Panc1 (cell line): ENCODE measurements around the gene SGPL1. TPM values are rescaled to one million over a fixed set of nuclear protein-coding genes. Genes with fewer than 3 reads are reported as not detected.

Experiments used
- ATAC-seq: fragments of 200-7000 bp; cut with Tn5 transposase; 2 replicates; pipeline ENCODE4 v1.9.1; 2020; ENCODE audit warnings: mild to moderate bottlenecking, moderate library complexity
- BruUV-seq: library from RNA; stranded (reverse); fragments of 400-500 nt; replicated peaks from 2 replicates; lab custom pipeline; 2021; lab: Mats Ljungman, UMichigan
- CTCF ChIA-PET: fragments of 300-600 bp; sonication (Branson Sonifier 250); formaldehyde crosslinking; loops from one replicate; lab custom pipeline; 2022; ENCODE audit warnings: antibody characterized with exemption; lab: Charles Lee
- POLR2A ChIA-PET: fragments of 300-600 bp; sonication (Branson Sonifier 250); formaldehyde crosslinking; loops from one replicate; lab custom pipeline; 2022; ENCODE audit warnings: antibody characterized with exemption; lab: Charles Lee
- DNase-seq: peaks from one replicate; pipeline ENCODE4 v3.0.0-alpha.2; 2010; ENCODE audit warnings: low read depth, low spot score
- H3K27ac ChIP-seq: 2 replicates; pipeline ENCODE4 v1.5.1; 2011; ENCODE audit warnings: mild to moderate bottlenecking, low read length, inconsistent platforms
- H3K27me3 ChIP-seq: fragments of 200-500 bp; sonication (Bioruptor generic); 2 replicates; pipeline ENCODE4 v1.6.0; 2014; ENCODE audit warnings: low read length, inconsistent platforms; ENCODE audit not compliant: control insufficient read depth, insufficient read depth
- H3K36me3 ChIP-seq: fragments of 200-500 bp; sonication (Bioruptor generic); 2 replicates; pipeline ENCODE4 v1.5.1; 2014; ENCODE audit warnings: inconsistent platforms, mild to moderate bottlenecking, low read length, moderate library complexity; ENCODE audit not compliant: control insufficient read depth, insufficient read depth
- H3K4me1 ChIP-seq: 2 replicates; pipeline ENCODE4 v1.5.1; 2011; ENCODE audit warnings: inconsistent platforms, mild to moderate bottlenecking, low read length, moderate library complexity; ENCODE audit not compliant: control insufficient read depth, insufficient read depth
- H3K4me3 ChIP-seq, 2 experiments: 2 replicates each; pipeline ENCODE4 v1.5.1; 2011 to 2012; ENCODE audit warnings: low read depth in 2 of 2, low read length in 2 of 2, mild to moderate bottlenecking in 2 of 2, inconsistent platforms in 1 of 2, moderate library complexity in 1 of 2
- H3K9me3 ChIP-seq: fragments of 200-500 bp; sonication (Bioruptor generic); 2 replicates; pipeline ENCODE4 v1.5.1; 2014; ENCODE audit warnings: low read depth, mild to moderate bottlenecking, inconsistent platforms, low read length, moderate library complexity; ENCODE audit not compliant: control insufficient read depth, insufficient read depth
- CTCF ChIP-seq: fragments of 450-650 bp; IDR thresholded peaks from 2 replicates; pipeline ENCODE4 v1.5.1; 2017; ENCODE audit warnings: mild to moderate bottlenecking
- POLR2AphosphoS5 ChIP-seq: IDR thresholded peaks from 2 replicates; pipeline ENCODE4 v1.6.1; 2012; ENCODE audit warnings: mild to moderate bottlenecking, low read depth, low read length, moderate library complexity
- REST ChIP-seq, 2 experiments: IDR thresholded peaks; 2 replicates each; pipeline ENCODE4 v1.6.1; 2011 to 2012; ENCODE audit warnings: low read depth in 2 of 2, control low read depth in 1 of 2, low read length in 1 of 2, mild to moderate bottlenecking in 1 of 2, moderate library complexity in 1 of 2; ENCODE audit not compliant: insufficient read depth in 1 of 2
- SIN3A ChIP-seq: IDR thresholded peaks from 2 replicates; pipeline ENCODE4 v1.6.1; 2012; ENCODE audit warnings: low read depth, mild to moderate bottlenecking, low read length, moderate library complexity, borderline replicate concordance; ENCODE audit not compliant: insufficient read depth
- TCF7L2 ChIP-seq: IDR thresholded peaks from 2 replicates; pipeline ENCODE4 v1.6.1; 2011; ENCODE audit warnings: mild to moderate bottlenecking, low read depth, low read length, inconsistent platforms
- in situ Hi-C: cut with HindIII; loops from 2 replicates; pipeline ENCODE4 v1.10.0; 2016; ENCODE audit warnings: low sequenced_read_pairs, low pct_unique_long_range_greater_than_20kb
- intact Hi-C: fragments of 100-400 bp; cut with micrococcal nuclease; formaldehyde crosslinking; loops from one replicate; pipeline ENCODE4 v1.10.0; 2022; ENCODE audit not compliant: unreplicated experiment
- total RNA-seq: library from RNA; stranded (reverse); gene quantifications from one replicate; pipeline ENCODE4 v1.2.1, GENCODE V29; 2021; ENCODE audit not compliant: unreplicated experiment

Gene SGPL1
- total RNA-seq, 1 experiment from 2014 or later = 103 TPM

- ChIA-PET CTCF (interaction anchor here (0.6 kb wide), 1 partner anchor 19 kb away, joined by 4 read pairs; no protein-coding TSS in a partner anchor), POLR2A (interaction anchor here (0.6 kb wide), 1 partner anchor 497 kb away, joined by 3 read pairs; no protein-coding TSS in a partner anchor)
- peaks cover 2% of the 10 kb centered on the region; the same call in 1 of the 2 replicates for H3K27me3 ChIP-seq
- intact Hi-C loops = no loop called here
- in situ Hi-C loops = no loop called here
- H3K9me3 ChIP-seq = no peaks in the 10 kb centered on the region
- no peaks in the 10 kb centered on the region for H3K4me1 ChIP-seq
- H3K27ac ChIP-seq = no peak overlapping the region
- BruUV-seq = no TSS peak
- no peak overlapping the region for H3K4me3 ChIP-seq
- TF ChIP-seq REST (IDR thresholded peaks at IDR 0.05; ENCODE audit: insufficient read depth in 1 of 2, low read depth in 2 of 2, low read length in 1 of 2) = no peak
- no peak for TF ChIP-seq SIN3A
- TF ChIP-seq TCF7L2 = no peak
- TF ChIP-seq CTCF = no peak
- TF ChIP-seq POLR2AphosphoS5 = no peak
- DNase-seq (no peak), ATAC-seq (no peak)
- no peaks in the 10 kb centered on the region for H3K36me3 ChIP-seq
Measured at GRCh38 chr10:70773461-70773860, 42.3 kb upstream of the SGPL1 start.

- Histone ChIP-seq H3K9me3 (no peaks in the 10 kb centered on the region), H3K4me3 (no peak overlapping the region), H3K27ac (no peak overlapping the region), H3K36me3 (no peaks in the 10 kb centered on the region), H3K27me3 (no peaks in the 10 kb centered on the region), H3K4me1 (no peaks in the 10 kb centered on the region)
- in situ Hi-C loops (no loop called here), intact Hi-C loops (no loop called here)
- POLR2A ChIA-PET = no interaction called here
- no TSS peak for BruUV-seq
- ATAC-seq (no peak), DNase-seq (no peak)
- CTCF ChIA-PET = interaction anchor here (0.6 kb wide), 2 partner anchors 19 to 1166 kb away, joined by 4 to 9 read pairs; no protein-coding TSS in a partner anchor
- TF ChIP-seq REST (IDR thresholded peaks at IDR 0.05; ENCODE audit: insufficient read depth in 1 of 2, low read depth in 2 of 2, low read length in 1 of 2) (no peak), TCF7L2 (no peak), CTCF (no peak), POLR2AphosphoS5 (no peak), SIN3A (no peak)
Measured at GRCh38 chr10:70773965-70774809, 41.6 kb upstream of the SGPL1 start.
